Panc1 (cell line): Measurements from ENCODE around the gene FBXL12. TPM values are rescaled to one million over a fixed set of nuclear protein-coding genes. Genes with fewer than 3 reads are reported as not detected.

ENCODE experiments used
- ATAC-seq: fragments of 200-7000 bp; cut with Tn5 transposase; 2 replicates; pipeline ENCODE4 v1.9.1; 2020; ENCODE audit warnings: mild to moderate bottlenecking, moderate library complexity
- BruUV-seq: library from RNA; stranded (reverse); fragments of 400-500 nt; replicated peaks from 2 replicates; lab custom pipeline; 2021; lab: Mats Ljungman, UMichigan
- CTCF ChIA-PET: fragments of 300-600 bp; sonication (Branson Sonifier 250); formaldehyde crosslinking; loops from one replicate; lab custom pipeline; 2022; ENCODE audit warnings: antibody characterized with exemption; lab: Charles Lee
- POLR2A ChIA-PET: fragments of 300-600 bp; sonication (Branson Sonifier 250); formaldehyde crosslinking; loops from one replicate; lab custom pipeline; 2022; ENCODE audit warnings: antibody characterized with exemption; lab: Charles Lee
- DNase-seq: peaks from one replicate; pipeline ENCODE4 v3.0.0-alpha.2; 2010; ENCODE audit warnings: low read depth, low spot score
- H3K27ac ChIP-seq: 2 replicates; pipeline ENCODE4 v1.5.1; 2011; ENCODE audit warnings: mild to moderate bottlenecking, low read length, inconsistent platforms
- H3K27me3 ChIP-seq: fragments of 200-500 bp; sonication (Bioruptor generic); 2 replicates; pipeline ENCODE4 v1.6.0; 2014; ENCODE audit warnings: low read length, inconsistent platforms; ENCODE audit not compliant: control insufficient read depth, insufficient read depth
- H3K36me3 ChIP-seq: fragments of 200-500 bp; sonication (Bioruptor generic); 2 replicates; pipeline ENCODE4 v1.5.1; 2014; ENCODE audit warnings: inconsistent platforms, mild to moderate bottlenecking, low read length, moderate library complexity; ENCODE audit not compliant: control insufficient read depth, insufficient read depth
- H3K4me1 ChIP-seq: 2 replicates; pipeline ENCODE4 v1.5.1; 2011; ENCODE audit warnings: inconsistent platforms, mild to moderate bottlenecking, low read length, moderate library complexity; ENCODE audit not compliant: control insufficient read depth, insufficient read depth
- H3K4me3 ChIP-seq, 2 experiments: 2 replicates each; pipeline ENCODE4 v1.5.1; 2011 to 2012; ENCODE audit warnings: low read depth in 2 of 2, low read length in 2 of 2, mild to moderate bottlenecking in 2 of 2, inconsistent platforms in 1 of 2, moderate library complexity in 1 of 2
- H3K9me3 ChIP-seq: fragments of 200-500 bp; sonication (Bioruptor generic); 2 replicates; pipeline ENCODE4 v1.5.1; 2014; ENCODE audit warnings: low read depth, mild to moderate bottlenecking, inconsistent platforms, low read length, moderate library complexity; ENCODE audit not compliant: control insufficient read depth, insufficient read depth
- POLR2AphosphoS5 ChIP-seq: IDR thresholded peaks from 2 replicates; pipeline ENCODE4 v1.6.1; 2012; ENCODE audit warnings: mild to moderate bottlenecking, low read depth, low read length, moderate library complexity
- SIN3A ChIP-seq: IDR thresholded peaks from 2 replicates; pipeline ENCODE4 v1.6.1; 2012; ENCODE audit warnings: low read depth, mild to moderate bottlenecking, low read length, moderate library complexity, borderline replicate concordance; ENCODE audit not compliant: insufficient read depth
- TCF7L2 ChIP-seq: IDR thresholded peaks from 2 replicates; pipeline ENCODE4 v1.6.1; 2011; ENCODE audit warnings: mild to moderate bottlenecking, low read depth, low read length, inconsistent platforms
- in situ Hi-C: cut with HindIII; loops from 2 replicates; pipeline ENCODE4 v1.10.0; 2016; ENCODE audit warnings: low sequenced_read_pairs, low pct_unique_long_range_greater_than_20kb
- intact Hi-C: fragments of 100-400 bp; cut with micrococcal nuclease; formaldehyde crosslinking; loops from one replicate; pipeline ENCODE4 v1.10.0; 2022; ENCODE audit not compliant: unreplicated experiment
- total RNA-seq: library from RNA; stranded (reverse); gene quantifications from one replicate; pipeline ENCODE4 v1.2.1, GENCODE V29; 2021; ENCODE audit not compliant: unreplicated experiment
- TF ChIP-seq, protein P1 (sequence below), 2 experiments: IDR thresholded peaks; 2 replicates each; pipeline ENCODE4 v1.6.1; 2011 to 2012; ENCODE audit warnings: low read depth in 2 of 2, control low read depth in 1 of 2, low read length in 1 of 2, mild to moderate bottlenecking in 1 of 2, moderate library complexity in 1 of 2; ENCODE audit not compliant: insufficient read depth in 1 of 2
- TF ChIP-seq, protein P2 (sequence below): fragments of 450-650 bp; IDR thresholded peaks from 2 replicates; pipeline ENCODE4 v1.5.1; 2017; ENCODE audit warnings: mild to moderate bottlenecking

FBXL12 gene
- total RNA-seq, 1 experiment from 2014 or later = 29.2 TPM

- intact Hi-C loops (no loop called here), in situ Hi-C loops (no loop called here)
- CTCF ChIA-PET = interaction anchor here (0.5 kb wide), 1 partner anchor 15 kb away, joined by 6 read pairs; no protein-coding TSS in a partner anchor
- ATAC-seq = no peak
- H3K27ac ChIP-seq = no peak overlapping the region
- TF ChIP-seq POLR2AphosphoS5 (no peak), TCF7L2 (no peak), SIN3A (no peak)
- TF ChIP-seq, protein P1, sequence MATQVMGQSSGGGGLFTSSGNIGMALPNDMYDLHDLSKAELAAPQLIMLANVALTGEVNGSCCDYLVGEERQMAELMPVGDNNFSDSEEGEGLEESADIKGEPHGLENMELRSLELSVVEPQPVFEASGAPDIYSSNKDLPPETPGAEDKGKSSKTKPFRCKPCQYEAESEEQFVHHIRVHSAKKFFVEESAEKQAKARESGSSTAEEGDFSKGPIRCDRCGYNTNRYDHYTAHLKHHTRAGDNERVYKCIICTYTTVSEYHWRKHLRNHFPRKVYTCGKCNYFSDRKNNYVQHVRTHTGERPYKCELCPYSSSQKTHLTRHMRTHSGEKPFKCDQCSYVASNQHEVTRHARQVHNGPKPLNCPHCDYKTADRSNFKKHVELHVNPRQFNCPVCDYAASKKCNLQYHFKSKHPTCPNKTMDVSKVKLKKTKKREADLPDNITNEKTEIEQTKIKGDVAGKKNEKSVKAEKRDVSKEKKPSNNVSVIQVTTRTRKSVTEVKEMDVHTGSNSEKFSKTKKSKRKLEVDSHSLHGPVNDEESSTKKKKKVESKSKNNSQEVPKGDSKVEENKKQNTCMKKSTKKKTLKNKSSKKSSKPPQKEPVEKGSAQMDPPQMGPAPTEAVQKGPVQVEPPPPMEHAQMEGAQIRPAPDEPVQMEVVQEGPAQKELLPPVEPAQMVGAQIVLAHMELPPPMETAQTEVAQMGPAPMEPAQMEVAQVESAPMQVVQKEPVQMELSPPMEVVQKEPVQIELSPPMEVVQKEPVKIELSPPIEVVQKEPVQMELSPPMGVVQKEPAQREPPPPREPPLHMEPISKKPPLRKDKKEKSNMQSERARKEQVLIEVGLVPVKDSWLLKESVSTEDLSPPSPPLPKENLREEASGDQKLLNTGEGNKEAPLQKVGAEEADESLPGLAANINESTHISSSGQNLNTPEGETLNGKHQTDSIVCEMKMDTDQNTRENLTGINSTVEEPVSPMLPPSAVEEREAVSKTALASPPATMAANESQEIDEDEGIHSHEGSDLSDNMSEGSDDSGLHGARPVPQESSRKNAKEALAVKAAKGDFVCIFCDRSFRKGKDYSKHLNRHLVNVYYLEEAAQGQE (IDR thresholded peaks at IDR 0.05; ENCODE audit: insufficient read depth in 1 of 2, low read depth in 2 of 2, low read length in 1 of 2) = no peak
- TF ChIP-seq, protein P2, sequence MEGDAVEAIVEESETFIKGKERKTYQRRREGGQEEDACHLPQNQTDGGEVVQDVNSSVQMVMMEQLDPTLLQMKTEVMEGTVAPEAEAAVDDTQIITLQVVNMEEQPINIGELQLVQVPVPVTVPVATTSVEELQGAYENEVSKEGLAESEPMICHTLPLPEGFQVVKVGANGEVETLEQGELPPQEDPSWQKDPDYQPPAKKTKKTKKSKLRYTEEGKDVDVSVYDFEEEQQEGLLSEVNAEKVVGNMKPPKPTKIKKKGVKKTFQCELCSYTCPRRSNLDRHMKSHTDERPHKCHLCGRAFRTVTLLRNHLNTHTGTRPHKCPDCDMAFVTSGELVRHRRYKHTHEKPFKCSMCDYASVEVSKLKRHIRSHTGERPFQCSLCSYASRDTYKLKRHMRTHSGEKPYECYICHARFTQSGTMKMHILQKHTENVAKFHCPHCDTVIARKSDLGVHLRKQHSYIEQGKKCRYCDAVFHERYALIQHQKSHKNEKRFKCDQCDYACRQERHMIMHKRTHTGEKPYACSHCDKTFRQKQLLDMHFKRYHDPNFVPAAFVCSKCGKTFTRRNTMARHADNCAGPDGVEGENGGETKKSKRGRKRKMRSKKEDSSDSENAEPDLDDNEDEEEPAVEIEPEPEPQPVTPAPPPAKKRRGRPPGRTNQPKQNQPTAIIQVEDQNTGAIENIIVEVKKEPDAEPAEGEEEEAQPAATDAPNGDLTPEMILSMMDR = no peak
- no TSS peak for BruUV-seq
- POLR2A ChIA-PET = no interaction called here
- H3K9me3 ChIP-seq = no peaks in the 10 kb centered on the region
- no peaks in the 10 kb centered on the region for H3K4me1 ChIP-seq
- H3K4me3 ChIP-seq = no peak overlapping the region
- H3K36me3 ChIP-seq = no peaks in the 10 kb centered on the region
- DNase-seq = no peak
- H3K27me3 ChIP-seq = no peaks in the 10 kb centered on the region
Observed at GRCh38 chr19:9854282-9854846, 35.5 kb upstream of the FBXL12 start.

- intact Hi-C loops = no loop called here
- POLR2A ChIA-PET = no interaction called here
- BruUV-seq = no TSS peak
Observed at GRCh38 chr19:9850235-9850959, 31.5 kb upstream of the FBXL12 start.

More at GRCh38 chr19:9850235-9850959, 31.5 kb upstream of the FBXL12 start:
- Histone ChIP-seq H3K4me3 (no peak overlapping the region), H3K27ac (no peak overlapping the region), H3K9me3 (no peaks in the 10 kb centered on the region), H3K36me3 (no peaks in the 10 kb centered on the region), H3K4me1 (no peaks in the 10 kb centered on the region), H3K27me3 (no peaks in the 10 kb centered on the region)
- CTCF ChIA-PET = no interaction called here
- TF ChIP-seq, protein P2 = no peak
- TF ChIP-seq SIN3A = no peak
- no peak for TF ChIP-seq POLR2AphosphoS5
- TF ChIP-seq, protein P1 (IDR thresholded peaks at IDR 0.05; ENCODE audit: insufficient read depth in 1 of 2, low read depth in 2 of 2, low read length in 1 of 2) = no peak
- TF ChIP-seq TCF7L2 = no peak
- no peak for ATAC-seq
- in situ Hi-C loops = no loop called here
- DNase-seq = no peak
